HG03460 (cell line): Measurements from ENCODE around the gene CHRDL1.
"Not testable (repeated sequence)": the region's sequence is repeated elsewhere in the genome, so short reads cannot be mapped to it uniquely, and the experiment has no call there.

Experiments used
- ATAC-seq: cut with Tn5 transposase; IDR thresholded peaks from one replicate; pipeline ENCODE4 v1.9.1; 2021; ENCODE audit not compliant: unreplicated experiment

Gene CHRDL1, protein sequence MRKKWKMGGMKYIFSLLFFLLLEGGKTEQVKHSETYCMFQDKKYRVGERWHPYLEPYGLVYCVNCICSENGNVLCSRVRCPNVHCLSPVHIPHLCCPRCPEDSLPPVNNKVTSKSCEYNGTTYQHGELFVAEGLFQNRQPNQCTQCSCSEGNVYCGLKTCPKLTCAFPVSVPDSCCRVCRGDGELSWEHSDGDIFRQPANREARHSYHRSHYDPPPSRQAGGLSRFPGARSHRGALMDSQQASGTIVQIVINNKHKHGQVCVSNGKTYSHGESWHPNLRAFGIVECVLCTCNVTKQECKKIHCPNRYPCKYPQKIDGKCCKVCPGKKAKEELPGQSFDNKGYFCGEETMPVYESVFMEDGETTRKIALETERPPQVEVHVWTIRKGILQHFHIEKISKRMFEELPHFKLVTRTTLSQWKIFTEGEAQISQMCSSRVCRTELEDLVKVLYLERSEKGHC

GRCh38 chrX:110795645-110796406 is at the start of gene CHRDL1:
TSS of gene CHRDL1 (minus strand) at chrX:110795817. CDS start at chrX:110792181, 3,636 bp downstream.
- ATAC-seq, result no peak

GRCh38 chrX:110836982-110837381 is 41.4 kb upstream of the CHRDL1 start:
- no peak for ATAC-seq

DNA sequence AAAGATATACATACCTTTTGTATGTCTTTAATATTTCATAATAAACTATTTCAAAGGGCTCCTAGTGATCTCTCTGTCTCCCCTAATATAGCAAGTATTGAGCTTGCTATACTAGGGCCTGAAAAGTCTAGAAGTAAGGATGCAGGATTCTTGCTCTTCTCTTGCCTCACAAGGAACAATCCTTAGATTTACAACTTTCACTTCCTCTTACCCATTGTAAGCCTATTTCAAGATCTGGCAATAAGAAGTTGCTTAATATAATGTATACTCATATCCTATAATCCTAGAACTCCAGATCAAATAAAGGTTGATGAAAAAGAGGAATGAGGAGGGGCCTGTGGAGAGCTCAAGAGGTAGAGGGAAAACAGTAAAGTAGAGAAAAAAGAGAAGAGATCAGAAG is 40.8 kb upstream of the CHRDL1 start:
- ATAC-seq, result no peak

DNA sequence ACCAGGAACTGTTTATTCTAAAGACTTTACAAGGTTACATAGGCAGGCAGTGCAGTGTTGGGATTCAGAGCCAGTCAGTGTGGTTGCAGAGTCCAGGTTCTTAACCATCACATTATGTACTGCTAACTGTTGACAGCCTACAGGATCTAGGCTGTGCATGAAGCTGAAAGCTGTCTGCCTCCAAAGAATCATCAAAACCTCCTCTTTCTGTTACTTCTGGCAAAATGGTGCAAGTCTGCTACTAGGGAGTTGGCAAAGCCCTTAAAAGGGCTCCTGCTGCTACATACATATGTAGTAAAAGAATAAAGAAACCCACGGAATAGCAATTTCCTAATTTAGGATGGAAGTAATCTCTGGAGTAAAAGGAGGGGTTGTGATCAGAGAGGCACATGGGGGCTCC is 40.4 kb upstream of the CHRDL1 start:
- no peak for ATAC-seq

- ATAC-seq, result no peak
These were observed 30.4 kb upstream of the CHRDL1 start for GRCh38 chrX:110825972-110826371.

- not testable (repeated sequence) for ATAC-seq
These were observed 20.9 kb upstream of the CHRDL1 start for GRCh38 chrX:110816543-110816942.

DNA sequence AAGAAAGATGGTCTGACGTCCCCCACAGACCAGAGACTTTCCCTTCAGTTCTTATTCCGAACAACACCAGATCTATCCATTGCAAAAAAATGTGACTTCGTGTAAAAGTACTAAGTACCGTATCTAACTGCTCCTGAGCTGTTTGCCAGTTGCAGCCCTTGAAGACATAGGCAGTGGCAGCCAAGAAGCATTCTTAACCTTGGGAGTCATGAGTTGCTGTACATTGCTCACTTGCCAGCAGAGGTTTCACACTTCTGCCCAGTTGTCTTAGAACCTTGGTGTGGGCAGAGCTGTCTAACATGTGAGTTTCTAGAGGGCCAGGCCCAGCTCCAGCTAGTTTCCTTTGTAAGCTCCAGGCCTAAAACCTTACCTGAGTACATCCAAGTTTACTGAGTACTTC is 10.5 kb upstream of the CHRDL1 start:
- no peak for ATAC-seq

DNA sequence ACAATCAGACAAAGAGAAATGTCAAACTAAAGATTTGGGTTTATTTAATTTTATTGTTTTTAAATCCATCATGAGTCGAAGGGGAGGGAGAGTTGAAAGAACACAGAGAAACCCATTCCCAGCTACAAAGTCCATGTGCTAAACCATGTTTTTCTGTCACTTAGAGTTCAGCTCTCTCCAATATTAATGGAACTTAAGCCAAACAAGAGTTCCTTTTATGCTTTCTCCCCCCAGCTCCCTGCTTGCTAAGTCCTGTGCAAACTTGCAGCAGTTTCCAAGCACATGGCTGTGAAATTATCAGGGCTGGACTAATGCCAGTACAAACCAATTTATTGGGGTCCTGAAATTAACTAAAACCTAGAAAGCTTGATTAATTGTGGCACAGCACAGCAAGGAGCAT is 9.7 kb upstream of the CHRDL1 start:
- no peak for ATAC-seq

DNA sequence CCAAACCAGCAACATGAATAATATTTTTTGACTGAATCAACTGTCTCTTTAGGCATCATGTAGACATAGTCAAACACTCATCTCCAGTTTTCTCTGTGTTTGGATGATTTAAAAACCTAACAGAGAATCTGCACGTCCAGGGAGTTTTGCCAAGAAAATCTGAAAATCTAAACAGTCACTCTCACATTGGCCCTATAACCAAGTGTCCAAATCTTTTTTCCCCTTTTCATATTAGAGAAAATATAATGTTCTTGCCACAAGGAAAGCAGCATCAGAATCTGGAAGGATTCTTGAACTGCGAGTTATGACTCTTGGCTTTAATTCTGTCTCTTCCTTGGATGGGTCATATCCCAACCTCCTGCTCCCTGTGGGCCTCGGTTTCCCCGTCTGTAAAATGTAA is 8.8 kb upstream of the CHRDL1 start:
- no peak for ATAC-seq

DNA sequence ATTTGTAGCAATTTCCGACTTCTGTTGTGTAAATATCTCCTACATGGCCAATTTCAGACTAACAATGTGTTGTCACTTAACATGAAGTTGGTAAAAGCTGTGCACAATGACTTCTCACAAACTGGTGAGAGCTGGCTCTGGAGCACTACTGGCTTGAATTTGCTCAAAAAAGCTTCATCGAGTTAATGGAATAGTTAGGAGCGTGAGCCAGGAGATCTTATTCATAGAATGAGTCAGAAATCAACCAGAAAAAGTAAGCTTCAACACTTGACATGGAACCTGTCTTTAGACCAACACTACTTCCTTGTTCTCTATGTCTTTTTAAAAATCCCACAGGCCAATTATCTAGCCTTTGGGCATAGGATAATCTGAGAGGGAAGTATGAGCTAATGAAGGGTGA is 7.9 kb upstream of the CHRDL1 start:
- ATAC-seq, result no peak

DNA sequence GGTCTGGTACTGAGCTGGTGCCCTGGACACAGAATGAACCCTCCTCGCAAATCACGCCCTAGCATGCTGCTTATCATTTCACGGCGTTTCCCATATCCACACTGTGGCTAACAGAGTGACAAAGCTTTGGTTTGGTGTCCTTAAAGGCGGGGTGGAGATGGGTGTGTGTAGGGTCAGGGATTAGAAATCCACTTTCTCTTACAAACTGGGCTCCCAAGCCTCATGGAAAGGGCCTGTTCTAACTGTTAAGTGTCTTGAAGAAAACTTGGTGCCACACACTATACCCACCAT is 735 bp upstream of the CHRDL1 start:
- ATAC-seq, result no peak

DNA sequence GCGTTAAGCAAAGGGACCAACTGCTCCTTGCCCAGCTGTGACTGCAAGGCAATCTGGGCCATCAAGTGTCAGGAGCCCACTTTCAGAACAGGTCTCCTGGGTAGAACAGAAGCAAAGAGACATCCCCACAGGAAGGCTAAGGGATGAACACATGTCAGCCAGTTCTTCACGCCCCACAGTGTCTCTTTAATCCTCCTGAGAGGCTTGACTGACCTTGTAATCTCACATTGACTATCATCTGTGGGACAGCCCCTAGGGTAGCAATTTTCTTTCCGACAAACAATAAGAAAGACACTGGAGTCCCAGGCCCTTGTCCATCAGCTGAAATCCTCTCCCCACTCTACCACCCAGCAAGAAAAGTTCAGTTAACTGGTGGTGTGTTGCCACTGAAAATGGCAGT is 1.0 kb downstream of the CHRDL1 start:
- ATAC-seq, result no peak

DNA sequence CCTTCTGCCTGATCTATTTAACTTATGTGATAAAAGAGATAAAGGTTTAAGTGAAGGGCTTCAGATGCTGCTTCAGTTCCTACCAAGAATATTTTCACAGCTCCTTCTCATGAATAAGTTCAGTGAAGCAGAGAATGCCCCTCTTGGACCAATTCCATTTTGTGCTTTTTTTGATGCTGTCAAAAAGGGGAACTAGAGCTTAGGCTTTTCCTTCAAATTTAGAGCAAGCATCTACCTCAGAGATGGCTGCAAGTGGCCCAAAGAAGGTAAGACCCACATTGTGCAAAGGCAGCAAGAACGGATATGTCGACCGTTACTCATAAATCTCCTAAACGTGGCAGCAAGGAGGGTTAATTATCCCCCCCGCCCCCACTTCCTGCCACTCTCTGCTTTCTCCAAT is 4.5 kb downstream of the CHRDL1 start:
- no peak for ATAC-seq

DNA sequence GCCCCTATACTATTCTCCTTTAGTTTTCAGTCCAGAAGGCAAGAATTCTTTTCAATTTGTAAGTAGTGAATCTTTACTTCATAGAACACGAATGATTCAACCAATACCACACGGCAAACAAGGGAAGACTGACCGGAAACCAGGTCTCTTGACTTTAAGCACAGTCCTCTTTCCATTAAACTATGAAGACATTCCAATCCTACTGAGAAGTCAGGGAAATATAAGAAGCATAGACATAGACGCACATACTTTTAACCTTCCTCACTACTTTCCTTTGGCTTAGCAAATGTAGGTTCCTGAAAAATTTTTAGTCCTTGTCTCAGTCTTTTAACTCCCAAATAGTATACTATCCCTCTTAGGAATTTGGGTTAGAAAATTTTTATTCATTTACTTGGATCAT is 9.1 kb downstream of the CHRDL1 start:
- no peak for ATAC-seq

DNA sequence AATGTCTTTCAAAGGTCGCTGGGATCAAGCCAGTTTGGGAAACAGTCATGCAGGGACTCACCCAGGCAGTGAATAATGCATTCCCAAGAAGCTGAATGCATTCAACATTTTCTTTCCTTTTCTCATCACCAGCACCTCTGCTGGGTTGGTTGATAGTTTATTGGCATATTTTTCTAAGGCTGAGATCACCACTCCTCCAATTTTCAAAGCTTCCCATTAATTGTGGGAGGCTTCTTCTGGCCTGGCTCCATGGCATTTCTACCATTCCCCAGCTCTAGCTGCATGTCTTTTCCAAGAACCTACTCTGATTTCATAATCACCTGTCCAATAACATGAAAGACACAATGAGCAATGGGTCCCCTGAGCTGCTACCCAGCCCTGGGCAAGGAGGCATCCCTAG is 35.8 kb downstream of the CHRDL1 start:
- ATAC-seq, result no peak

- no peak for ATAC-seq
These were observed 36.7 kb downstream of the CHRDL1 start for GRCh38 chrX:110758781-110759422.

GRCh38 chrX:110755611-110756010 is 40.0 kb downstream of the CHRDL1 start:
- no peak for ATAC-seq

GRCh38 chrX:110755061-110755460 is 40.6 kb downstream of the CHRDL1 start:
- no peak for ATAC-seq

DNA sequence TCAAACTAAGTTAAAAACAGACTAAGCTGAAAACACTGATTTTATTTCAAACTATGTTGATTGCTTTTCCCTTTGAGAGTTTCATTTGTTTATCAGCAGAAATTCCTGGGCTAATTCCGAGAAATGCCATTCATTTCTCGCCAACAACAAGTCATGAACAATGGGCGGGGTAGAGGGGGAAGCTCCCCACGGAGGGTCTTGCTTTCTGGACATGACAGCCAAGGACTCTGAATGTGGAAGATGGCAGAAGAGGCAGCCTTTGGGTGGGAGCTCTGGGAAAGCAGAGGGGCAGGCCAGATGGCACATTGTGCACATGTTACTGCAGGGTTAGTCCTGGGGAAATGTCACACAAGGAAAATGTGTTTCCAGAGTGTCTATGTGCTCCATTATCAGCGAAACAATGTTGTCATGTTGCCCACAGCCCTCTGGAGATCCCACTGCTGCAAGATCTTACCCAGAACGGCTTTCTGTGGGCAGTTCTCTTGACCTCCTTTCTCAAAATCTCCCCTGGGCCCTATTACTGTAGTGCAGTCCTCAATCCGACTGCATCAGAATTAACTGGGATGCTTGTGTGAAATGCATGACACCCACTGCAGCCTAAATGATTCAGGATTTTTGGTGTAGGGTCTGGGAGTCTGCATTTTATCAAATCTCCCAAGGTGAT is 45.0 kb downstream of the CHRDL1 start:
- no peak for ATAC-seq

DNA sequence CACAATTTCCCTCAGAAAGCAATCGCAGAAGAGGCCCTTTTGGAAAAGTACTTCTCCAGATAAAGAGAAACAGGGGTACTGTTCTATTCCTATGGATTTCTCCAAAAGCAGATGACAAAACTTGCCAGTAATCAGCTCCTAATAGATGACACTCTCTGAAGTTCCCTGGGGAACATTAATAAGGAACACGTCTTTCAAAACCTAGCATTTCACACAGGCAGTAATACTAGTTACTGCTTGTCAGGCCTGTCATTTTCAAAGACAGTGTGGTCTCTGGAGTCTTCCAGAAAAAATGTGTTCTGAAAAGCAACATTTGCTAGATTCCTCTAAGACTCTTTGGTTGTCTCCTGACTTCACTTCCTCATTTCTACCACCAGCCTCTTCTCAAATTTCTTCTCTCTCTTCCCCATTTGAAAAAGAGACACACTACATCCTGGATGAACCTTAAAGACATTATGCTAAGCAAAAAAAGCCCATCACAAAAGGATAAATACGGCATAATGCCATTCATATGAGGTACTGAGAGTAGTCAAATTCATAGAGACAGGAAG is 47.3 kb downstream of the CHRDL1 start:
- no peak for ATAC-seq

DNA sequence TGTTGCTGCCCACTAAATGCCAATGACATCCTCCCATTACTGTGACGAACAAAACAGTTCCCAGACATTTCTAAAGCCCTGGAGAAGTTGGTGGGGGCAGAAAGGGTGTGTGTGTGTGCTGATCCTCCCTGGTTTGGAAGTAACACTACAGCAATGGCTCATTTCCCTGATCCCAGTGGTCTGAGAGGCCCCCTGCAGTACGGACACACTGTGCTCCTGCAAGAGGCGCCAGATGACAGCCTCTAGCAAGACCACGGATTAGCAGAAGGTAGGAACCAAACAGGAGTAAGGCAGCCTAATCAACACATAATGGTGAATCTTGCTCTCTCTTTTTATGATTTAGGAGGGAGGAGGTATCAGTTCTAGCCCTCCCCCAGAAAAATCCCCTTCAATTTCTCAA is 49.6 kb downstream of the CHRDL1 start:
- no peak for ATAC-seq
